Subcutaneous preadipocyte (primary cell): Measurements from ENCODE around the gene ANO3. TPM values are rescaled to one million over a fixed set of nuclear protein-coding genes. Genes with fewer than 3 reads are reported as not detected.

ENCODE experiments used
- total RNA-seq: library from RNA; depleted of rRNA; stranded (reverse); fragments of >200 nt; gene quantifications from 2 replicates; pipeline ENCODE4 v1.2.3, GENCODE V29; 2012

Gene ANO3
- total RNA-seq = 2.6 and 3.7 TPM in 2 replicates

DNA sequence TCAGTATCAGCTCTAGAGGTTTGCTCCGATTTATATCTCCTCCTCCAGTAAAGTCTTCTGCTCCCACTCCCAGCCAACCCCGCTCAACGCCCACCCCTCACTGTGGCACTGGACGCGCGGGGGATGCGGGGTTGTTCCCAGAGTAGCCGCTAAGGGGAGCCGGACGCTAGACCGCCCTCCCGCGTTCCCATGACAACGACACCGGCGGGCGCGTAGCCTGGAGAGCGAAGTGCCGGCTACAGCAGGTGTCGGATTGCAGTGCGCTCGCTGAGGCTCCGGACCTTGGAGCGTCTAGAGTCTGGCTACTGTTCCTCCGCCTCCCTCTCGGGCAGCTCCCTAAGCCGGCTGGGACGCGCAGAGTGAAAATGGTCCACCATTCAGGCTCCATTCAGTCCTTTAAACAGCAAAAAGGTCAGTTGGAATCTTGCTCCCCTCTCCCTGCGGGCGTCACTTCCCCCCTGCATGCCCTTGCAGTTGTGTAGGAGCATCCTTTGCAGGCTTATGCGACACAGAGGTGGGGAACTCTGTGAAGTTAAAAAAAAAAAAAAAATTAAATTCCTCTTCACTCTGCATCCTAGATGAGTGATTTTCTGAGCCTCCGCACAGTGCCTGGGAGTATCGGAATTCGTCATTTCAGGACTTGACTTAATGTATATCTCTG is at the start of gene ANO3:
ANO3 (plus strand) TSS at position 220 of the 661 bp plus-strand sequence; CDS start at position 366, 146 bp downstream.

DNA sequence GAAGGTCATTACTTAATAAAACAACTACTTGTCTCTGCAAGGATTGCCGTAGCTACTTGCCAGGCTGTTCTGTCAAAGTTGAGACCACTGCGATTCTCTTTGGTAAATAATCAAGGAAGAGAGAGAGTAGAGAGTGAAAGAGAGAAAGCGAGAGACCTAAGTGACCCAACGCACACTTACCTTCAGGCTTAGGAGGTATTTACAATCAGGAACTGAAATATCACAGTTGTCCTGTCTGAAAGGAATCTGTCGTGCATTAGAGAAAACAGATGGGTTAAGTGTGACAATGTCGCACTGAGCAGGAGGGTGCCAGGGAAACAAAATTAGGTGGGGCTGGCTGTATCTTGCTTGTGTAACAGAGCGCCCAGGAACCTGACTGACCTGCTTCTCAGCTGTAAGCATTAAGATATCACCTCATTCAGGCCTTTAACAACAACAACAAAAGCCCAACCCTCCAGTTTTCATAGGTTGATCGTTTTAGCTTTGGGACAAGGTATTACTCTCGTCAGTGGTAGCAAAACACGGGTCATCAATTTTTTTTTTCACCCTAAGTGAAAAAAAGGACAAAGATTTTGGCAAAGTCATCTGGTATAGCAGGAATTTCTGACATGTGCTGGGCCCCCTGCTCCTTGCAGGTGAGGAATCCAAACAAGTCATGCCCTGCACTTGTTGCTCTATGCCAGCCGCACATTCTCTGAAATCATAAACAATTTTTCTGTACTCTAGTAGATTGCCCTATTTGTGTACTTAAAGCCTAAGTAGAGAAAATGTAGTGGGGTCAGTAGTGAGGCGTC is 240.1 kb downstream of the ANO3 start, which contains the start of gene MUC15:
MUC15 (minus strand) TSS at position 403 of the 794 bp plus-strand sequence. CDS start 5,169 bp downstream, outside the sequence.

Other genes starting within 250 kb of the ANO3 start
- not detected in 2 replicates for gene MUC15, start 240.1 kb downstream of the ANO3 start, total RNA-seq